ENCODE results near the gene LETM1. TPM values are rescaled to one million over a fixed set of nuclear protein-coding genes. Genes with fewer than 3 reads are reported as not detected.

The LETM1 gene
- total RNA-seq, 1 donor from 2014 or later: 41.3 TPM

DNA sequence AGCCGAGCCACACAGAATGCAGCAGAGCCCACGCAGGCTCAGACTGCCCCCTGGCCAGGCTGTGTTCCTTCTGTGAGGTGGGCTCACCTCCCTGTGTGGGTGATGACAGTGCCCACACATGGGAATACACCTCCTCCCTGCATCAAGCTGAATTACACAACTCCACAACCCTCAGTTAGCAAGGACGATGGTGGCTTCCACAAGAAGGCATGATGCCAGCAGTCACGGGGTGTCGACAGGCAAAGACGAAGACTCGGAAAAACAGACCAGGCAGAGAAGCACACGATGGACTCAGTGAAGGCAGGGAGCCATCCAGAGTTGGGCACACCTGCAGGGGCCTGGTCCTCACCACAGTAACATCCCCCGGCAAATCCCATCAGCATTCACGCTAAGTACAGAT is 12.1 kb downstream of the LETM1 start:
- peaks cover 30% of the 10 kb centered on the region for H3K4me1 Mint-ChIP-seq (ENCODE audit: low read depth)
- no peaks in the 10 kb centered on the region for H3K27me3 Mint-ChIP-seq (ENCODE audit: low read depth)
- TF ChIP-seq, protein P1, sequence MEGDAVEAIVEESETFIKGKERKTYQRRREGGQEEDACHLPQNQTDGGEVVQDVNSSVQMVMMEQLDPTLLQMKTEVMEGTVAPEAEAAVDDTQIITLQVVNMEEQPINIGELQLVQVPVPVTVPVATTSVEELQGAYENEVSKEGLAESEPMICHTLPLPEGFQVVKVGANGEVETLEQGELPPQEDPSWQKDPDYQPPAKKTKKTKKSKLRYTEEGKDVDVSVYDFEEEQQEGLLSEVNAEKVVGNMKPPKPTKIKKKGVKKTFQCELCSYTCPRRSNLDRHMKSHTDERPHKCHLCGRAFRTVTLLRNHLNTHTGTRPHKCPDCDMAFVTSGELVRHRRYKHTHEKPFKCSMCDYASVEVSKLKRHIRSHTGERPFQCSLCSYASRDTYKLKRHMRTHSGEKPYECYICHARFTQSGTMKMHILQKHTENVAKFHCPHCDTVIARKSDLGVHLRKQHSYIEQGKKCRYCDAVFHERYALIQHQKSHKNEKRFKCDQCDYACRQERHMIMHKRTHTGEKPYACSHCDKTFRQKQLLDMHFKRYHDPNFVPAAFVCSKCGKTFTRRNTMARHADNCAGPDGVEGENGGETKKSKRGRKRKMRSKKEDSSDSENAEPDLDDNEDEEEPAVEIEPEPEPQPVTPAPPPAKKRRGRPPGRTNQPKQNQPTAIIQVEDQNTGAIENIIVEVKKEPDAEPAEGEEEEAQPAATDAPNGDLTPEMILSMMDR (IDR thresholded peaks at IDR 0.05): no peak
- peaks cover 10% of the 10 kb centered on the region for H3K36me3 Mint-ChIP-seq (ENCODE audit: low read depth)
- peak overlapping the region; percentile 90 for H3K27ac Mint-ChIP-seq (ENCODE audit: unreplicated experiment)
- H3K9me3 Mint-ChIP-seq (ENCODE audit: low read depth): no peaks in the 10 kb centered on the region
- DNase-seq (ENCODE audit: low spot score): no peak
- no peak overlapping the region for H3K4me3 Mint-ChIP-seq (ENCODE audit: unreplicated experiment)

DNA sequence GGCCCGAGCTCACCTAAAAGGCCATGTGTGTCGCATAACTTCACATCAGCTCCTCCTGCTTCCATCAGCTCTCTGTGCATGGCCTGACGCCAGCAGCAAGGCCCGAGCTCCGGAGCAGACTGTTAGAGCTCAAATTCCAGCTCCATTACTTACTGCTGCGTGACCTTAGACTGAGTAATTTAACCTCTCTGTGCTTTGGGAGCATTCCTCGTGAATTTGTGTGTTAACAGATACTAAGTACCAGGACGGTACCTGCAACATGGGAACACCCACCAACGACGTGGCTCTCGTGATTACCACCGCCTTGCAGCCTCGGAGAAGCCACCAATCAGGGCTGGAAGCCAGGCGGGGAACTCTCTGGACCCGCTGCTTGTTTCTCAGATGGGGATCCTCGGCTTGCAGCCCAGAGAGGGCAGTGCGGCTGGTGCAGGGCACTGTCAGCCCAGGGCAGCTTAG is 12.9 kb downstream of the LETM1 start:
- H3K27ac Mint-ChIP-seq (ENCODE audit: unreplicated experiment): peak overlapping the region; percentile 90
- H3K4me3 Mint-ChIP-seq (ENCODE audit: unreplicated experiment): no peak overlapping the region
- no peaks in the 10 kb centered on the region for H3K9me3 Mint-ChIP-seq (ENCODE audit: low read depth)
- H3K36me3 Mint-ChIP-seq (ENCODE audit: low read depth): peaks cover 10% of the 10 kb centered on the region
- H3K4me1 Mint-ChIP-seq (ENCODE audit: low read depth): peaks cover 30% of the 10 kb centered on the region
- H3K27me3 Mint-ChIP-seq (ENCODE audit: low read depth): no peaks in the 10 kb centered on the region
- DNase-seq (ENCODE audit: low spot score): no peak
- TF ChIP-seq, protein P1 (IDR thresholded peaks at IDR 0.05): no peak

DNA sequence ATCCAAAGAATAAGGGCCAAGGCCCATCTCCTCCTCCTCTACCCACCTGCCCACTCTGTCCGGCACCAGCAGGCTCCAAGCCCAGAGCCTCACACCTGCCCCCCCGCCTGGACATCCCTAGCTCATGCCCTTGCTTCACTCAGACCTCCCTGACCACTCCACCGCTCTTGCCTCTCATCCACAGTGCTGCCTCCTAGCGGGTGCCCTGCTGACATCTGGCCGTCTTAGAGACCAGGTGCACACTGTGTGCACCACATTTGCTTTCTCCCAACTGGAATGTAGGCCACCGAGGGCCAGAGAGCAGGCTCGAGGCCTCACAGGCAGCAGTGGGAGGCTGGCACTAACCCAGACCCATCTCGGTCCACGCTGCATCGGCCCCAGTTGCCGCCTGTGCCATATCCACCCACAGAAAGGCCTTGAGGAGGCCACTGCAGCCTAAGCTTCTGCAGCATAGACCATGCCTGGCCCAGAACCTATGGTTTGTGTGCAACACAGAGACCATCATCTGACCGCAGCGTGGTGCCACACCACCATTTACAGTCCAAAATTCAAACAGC is 13.5 kb downstream of the LETM1 start:
- peaks cover 10% of the 10 kb centered on the region for H3K36me3 Mint-ChIP-seq (ENCODE audit: low read depth)
- DNase-seq (ENCODE audit: low spot score): no peak
- no peaks in the 10 kb centered on the region for H3K27me3 Mint-ChIP-seq (ENCODE audit: low read depth)
- no peak overlapping the region for H3K4me3 Mint-ChIP-seq (ENCODE audit: unreplicated experiment)
- H3K4me1 Mint-ChIP-seq (ENCODE audit: low read depth): peaks cover 30% of the 10 kb centered on the region
- no peaks in the 10 kb centered on the region for H3K9me3 Mint-ChIP-seq (ENCODE audit: low read depth)
- H3K27ac Mint-ChIP-seq (ENCODE audit: unreplicated experiment): peak overlapping the region; percentile 90
- TF ChIP-seq, protein P1 (IDR thresholded peaks at IDR 0.05): no peak

DNA sequence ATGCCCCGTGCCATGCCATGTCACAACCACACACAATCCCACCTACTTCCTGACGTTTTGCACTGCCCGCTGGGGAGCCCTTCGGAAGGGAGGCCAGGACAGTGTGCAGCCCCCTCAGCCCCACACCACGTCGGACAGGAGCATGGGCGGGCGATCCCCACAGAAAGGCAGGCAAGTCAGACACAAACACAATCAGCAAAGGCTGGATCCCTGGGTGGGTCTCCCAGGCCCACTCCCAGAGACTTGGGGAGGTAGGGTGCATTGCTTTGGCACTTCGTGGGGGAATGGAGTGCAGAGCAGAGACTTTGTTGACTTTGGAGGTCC is 14.1 kb downstream of the LETM1 start:
- H3K4me3 Mint-ChIP-seq (ENCODE audit: unreplicated experiment): no peak overlapping the region
- peaks cover 30% of the 10 kb centered on the region for H3K4me1 Mint-ChIP-seq (ENCODE audit: low read depth)

DNA sequence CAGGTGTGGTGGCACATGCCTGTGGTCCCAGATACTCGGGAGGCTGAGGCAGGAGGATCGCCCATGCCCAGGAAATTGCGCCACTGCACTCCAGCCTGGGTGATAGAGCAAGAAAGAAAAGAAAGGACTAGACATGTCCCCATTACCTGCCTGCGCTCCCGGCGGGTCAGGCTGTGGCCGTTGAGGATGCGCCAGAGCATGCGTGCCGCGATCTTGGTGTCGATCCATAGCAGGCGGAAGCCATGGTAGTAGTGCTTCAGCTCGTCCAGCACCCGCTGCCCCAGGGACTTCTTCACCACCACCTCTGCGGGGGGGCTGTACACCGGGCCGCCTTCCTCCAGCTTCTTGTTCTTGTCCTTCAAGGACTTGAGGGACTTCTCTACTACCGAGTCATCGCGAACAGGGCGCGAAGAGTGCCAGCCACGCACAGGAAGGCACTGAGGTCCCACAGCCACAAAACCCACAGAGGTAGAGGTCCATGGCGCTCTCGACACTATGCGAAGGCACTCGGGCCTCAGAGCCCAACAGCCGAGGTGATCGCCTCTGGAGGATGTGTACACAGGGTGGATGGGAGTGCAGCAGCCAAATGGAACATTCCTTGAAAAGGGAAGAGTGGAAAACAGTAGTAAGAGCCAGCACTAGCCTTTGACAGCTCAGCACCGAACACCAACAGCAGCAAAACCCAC is 14.6 kb downstream of the LETM1 start:
- H3K27ac Mint-ChIP-seq (ENCODE audit: unreplicated experiment): peak overlapping the region; percentile 54

More for the DNA sequence above, 14.1 kb downstream of the LETM1 start:
- TF ChIP-seq, protein P1 (IDR thresholded peaks at IDR 0.05): no peak
- peak overlapping the region; percentile 54 for H3K27ac Mint-ChIP-seq (ENCODE audit: unreplicated experiment)
- peaks cover 10% of the 10 kb centered on the region for H3K36me3 Mint-ChIP-seq (ENCODE audit: low read depth)
- H3K27me3 Mint-ChIP-seq (ENCODE audit: low read depth): no peaks in the 10 kb centered on the region
- no peaks in the 10 kb centered on the region for H3K9me3 Mint-ChIP-seq (ENCODE audit: low read depth)
- DNase-seq (ENCODE audit: low spot score): no peak

More for the DNA sequence above, 14.6 kb downstream of the LETM1 start:
- H3K4me1 Mint-ChIP-seq (ENCODE audit: low read depth): peaks cover 30% of the 10 kb centered on the region
- H3K4me3 Mint-ChIP-seq (ENCODE audit: unreplicated experiment): no peak overlapping the region
- H3K9me3 Mint-ChIP-seq (ENCODE audit: low read depth): no peaks in the 10 kb centered on the region
- peaks cover 9% of the 10 kb centered on the region for H3K36me3 Mint-ChIP-seq (ENCODE audit: low read depth)
- DNase-seq (ENCODE audit: low spot score): no peak
- H3K27me3 Mint-ChIP-seq (ENCODE audit: low read depth): no peaks in the 10 kb centered on the region
- TF ChIP-seq, protein P1 (IDR thresholded peaks at IDR 0.05): no peak

All from chondrocyte (in vitro differentiated cells).